Globus pallidus (tissue), 1 donor: Measurements from ENCODE around the gene DPP9.

Source experiments
- DNase-seq: peaks from one replicate; pipeline ENCODE4 v3.0.0-alpha.2; 2015; ENCODE audit warnings: low spot score

The DPP9 gene

DNA sequence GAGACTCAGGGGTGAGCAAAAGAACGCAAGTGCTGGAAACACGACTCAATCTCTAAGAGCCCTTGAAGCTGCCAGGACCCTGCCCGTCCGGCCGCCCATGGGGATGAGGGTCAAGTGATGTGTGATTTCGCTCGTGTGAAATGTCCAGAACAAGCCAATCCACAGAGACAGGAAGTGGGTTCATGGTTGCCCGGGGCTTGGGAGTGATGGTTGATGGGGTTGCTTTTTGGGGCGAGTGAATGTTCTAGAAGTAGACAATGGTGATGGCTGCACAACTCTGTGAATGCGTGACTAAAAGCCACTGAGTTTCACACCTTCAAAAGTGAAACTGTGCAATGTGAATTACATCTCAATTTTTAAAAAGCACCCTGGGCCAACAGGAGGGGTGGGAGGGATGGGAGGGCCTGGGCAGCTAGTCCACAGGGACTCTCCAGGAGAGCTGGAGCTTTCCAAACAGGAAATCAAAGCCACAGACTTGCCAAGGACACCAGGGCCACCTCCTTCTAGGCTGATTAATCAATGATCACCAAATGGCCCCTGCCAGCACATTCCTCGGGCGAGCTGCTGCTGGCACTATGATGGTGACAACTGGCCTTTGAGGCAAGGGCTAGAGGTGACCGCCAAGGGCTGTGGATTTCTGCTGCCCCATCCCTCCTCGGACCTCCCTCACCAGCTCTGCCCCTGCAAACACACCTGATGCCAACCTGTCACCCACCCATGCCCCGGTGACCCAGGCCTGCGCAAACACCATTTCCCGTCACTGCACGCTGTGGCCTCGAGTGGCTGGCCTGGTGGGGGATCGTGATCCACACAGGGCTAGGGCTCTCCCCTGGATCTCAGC, 14.0 kb downstream of the DPP9 start:
- DNase-seq = no peak

DNA sequence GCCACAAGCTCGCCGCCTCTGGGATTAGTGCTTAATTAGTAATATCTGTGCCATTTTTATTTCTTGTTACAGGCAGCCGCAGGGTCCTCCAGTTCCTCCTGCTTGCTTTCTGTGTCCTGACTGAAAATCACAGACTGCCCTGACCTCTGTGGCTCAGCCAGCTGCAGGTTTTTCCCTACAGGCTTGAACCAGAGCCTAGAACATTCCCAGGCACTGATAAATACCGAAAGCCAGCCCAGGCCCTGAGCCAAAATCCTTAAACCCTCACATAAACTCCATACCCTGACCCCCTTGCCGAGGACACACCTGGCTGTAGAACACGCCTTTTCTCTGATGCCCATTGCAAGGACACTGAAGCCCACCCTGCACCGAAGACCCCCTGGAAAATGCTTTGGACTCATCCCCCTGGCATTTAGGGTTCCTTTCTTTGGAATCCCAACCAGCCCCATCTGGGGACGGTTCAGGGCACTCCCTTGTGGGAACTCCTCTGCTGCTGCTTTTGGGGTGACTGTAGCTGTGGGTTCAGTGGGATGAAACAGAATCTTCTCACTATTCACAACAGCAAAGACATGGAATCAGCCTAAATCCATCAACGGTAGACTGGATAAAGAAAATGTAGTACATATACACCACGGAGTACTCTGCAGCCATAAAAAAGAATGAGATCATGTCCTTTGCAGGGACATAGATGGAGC, 15.5 kb downstream of the DPP9 start:
- no peak for DNase-seq

DNA sequence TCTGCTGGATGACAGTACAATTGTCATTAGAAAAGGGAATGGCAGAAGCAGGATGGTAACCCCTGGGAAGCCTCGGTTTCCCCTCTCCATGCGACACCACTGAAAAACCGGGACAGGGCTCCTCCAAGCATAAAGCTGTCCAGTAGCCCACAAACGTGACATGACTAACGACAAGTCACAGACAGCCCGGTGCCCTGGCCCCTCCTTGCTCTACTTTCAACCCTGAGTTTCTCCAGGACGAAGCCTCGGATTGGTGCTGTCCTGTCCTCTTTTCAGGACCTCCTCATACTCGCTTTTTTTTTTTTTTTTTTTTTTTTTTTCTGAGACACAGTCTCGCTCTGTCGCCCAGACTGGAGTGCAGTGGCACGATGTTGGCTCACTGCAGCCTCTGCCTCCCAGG, 16.3 kb downstream of the DPP9 start:
- DNase-seq = no peak

DNA sequence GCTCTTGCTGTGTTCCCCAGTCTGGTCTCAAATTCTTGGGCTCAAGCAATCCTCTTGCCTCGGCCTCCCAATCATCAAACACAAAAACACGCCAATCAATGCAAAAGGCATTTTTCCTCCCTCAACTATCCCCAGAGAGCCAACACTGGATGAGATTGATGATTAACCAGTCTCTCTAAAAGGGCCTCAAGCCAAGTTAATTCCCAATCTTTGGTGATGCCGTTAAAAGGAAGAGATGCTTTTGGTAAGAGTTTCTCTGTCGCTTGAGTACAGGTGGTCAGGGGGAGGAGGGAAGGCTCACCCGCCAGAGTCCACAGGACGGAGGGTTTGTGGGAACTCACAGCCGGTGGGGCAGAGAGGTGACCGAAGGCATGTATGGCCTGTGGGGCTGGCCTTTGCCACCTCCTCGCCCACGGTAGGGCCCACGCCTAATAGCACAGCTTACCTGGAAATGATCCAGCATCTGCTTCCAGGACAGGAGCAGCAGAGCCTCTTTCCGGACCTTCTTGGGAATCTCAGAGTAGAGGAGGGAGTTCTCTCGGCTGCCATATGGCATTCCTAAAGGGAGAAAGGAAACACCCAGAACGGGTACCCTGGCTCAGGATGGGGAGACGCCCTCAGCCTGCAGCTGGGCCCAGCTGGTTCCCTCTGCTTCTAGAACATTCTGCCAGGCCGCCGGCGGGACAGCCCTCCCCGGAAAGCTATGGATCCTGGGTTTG, 18.1 kb downstream of the DPP9 start:
- DNase-seq = no peak

DNA sequence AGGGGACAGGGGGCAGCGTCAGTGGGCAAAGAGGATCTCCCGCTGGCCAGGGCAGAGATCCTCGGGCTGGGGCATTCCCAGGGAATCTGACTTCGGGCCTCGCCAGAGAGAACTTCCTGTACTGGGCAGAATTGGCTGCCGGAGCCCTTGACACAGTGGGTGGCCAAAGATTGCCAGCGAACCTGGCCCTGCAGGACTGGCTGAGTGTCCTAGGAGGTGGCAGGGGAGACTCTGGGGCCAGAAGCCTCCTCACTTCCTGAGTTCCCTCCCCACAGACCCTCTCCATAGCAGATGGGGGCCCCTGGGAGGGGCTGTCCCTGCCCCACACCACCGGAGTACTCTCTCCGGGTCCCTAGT, 19.3 kb downstream of the DPP9 start:
- DNase-seq = no peak

DNA sequence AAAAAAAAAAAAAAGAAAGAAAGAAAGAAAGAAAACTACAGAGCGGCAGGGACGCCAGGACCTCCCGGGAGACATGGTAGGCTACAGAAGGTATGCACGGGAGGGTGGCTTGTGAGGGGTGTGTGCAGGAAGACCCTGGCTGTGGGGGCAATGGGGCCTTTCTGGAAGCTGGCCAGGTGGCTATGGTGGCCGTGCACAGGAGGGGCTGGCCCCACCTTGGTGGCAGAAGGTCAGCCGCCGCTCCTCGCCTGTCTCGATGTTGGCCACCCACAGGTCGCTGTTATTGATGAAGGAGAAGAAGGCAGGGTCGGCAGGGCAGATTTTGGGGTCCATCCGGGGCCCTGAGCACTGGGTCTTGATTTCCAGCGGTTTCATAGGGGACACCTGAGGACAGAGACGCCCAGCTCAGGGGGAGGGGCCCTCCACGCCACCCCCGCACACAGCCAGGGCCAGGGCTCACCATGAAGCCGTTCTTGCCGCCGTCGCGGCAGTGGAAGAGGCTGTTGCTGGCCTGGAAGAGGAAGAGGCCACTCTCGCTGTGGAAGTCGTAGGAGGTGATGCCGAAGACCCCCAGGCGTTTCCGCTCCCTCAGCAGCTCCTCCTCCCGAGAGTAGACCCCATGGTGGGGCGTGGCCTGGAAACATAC, 19.8 kb downstream of the DPP9 start:
- DNase-seq = no peak

DNA sequence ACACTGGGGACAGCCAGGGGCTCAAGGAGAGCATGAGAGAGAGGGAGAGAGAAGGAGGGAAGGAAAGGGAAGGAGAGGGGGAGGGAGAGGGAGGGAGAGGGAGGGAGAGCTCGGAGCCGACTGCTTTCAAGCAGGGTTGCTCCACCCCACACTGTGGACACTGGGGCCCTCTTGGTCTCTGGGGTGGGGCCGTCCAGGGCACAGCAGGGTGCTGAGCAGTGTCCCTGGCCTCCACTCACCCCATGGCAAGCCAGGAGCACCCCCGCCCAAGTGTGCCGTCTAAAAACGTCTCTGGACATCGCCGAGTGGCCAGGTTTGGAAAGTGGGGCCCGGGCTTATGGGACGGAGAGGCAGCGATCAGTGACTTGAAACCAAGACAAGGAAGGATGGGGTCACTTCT, 20.9 kb downstream of the DPP9 start:
- no peak for DNase-seq

DNA sequence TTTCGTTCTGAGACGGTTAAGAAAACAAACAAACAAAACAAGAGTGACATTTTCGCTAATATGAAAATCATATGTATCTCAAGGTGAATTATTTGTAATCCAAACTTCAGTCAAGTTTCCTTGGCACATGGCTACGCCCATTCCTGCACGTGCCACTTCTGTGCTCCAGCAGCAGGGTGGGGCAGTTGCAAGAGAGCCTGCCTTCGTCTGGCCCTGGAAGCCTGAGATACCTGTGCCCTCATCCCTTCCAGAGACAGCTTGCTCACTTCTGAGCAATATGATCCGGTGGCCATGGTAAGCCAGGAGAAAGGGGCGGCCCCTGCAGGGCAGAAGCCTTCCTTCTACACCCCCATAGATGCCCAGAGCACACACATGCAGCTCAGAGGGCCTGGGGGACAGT, 22.1 kb downstream of the DPP9 start:
- no peak for DNase-seq

DNA sequence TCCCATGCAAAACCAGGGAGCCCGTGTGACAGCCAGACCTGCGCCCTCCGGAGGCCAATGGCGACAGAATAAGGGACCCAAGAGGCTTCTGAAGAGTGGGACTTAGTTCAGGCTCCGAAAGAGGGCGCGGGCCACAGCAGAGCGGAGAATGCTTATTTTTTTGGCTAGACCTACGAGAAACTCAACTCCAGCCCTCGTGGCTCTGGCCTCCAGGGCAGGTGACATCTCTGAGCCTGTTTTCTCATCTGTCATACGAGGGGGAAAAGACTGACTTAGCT, 23.0 kb downstream of the DPP9 start:
- DNase-seq = no peak

DNA sequence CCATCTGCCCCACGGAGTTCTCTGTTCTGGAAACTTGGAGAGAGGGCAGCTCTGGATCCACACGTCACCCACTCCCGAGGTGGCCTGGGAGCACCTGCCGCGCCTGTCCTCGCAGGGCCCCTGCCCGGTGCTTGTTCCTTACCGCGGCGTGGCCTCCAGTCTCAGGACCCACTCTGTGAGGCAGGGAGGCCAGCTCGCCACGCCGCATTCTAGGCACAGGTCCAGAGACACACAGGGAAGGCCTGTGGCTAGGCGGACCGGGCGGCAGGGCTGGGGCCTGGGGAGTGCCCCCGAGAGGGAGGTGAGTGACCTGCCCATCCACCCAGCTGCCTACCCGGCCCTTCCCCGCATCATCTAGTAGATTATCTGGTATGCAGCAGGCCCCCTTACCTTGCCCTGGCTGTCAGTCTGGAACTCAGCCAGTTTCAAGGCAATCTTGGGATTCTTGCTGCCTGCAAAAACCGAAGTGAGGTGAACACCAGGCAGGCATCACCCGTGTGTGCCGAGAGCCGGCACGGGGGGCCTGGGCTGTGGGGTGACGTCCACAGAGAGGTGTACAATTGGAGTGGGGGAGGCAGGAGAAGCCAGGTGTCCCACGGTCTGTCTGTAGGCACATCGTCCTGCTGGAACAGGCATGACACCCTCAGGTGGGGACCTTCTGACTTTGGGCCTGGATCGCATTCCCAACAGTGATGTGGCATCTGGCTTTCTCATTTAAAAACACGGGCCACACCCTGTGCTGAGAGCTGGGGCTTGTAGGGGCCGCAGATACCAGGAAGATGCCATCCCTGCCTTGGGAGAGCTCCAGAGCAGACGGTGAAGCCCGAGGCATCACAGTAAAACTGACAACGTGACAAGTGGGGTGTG, 23.6 kb downstream of the DPP9 start:
- no peak for DNase-seq

DNA sequence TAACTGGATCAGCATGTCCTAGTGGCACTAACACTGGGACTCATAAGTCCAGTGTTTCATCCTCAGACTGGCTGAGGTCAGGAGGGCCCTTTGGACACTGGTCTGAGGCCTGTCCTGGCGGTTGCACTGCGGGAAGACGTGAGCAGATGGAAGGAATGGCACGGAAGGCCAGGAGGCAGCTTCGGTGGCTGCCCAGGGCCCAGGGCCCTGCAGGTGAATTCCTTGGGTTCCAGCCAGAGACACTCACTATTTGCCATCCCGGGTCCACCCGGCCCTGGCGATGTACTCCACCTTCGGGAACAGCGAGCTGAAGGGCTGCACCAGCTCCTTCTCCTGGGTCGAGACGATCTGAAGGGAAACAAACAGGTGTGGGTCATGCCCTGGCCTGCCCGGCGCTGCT, 26.3 kb downstream of the DPP9 start:
- no peak for DNase-seq

DNA sequence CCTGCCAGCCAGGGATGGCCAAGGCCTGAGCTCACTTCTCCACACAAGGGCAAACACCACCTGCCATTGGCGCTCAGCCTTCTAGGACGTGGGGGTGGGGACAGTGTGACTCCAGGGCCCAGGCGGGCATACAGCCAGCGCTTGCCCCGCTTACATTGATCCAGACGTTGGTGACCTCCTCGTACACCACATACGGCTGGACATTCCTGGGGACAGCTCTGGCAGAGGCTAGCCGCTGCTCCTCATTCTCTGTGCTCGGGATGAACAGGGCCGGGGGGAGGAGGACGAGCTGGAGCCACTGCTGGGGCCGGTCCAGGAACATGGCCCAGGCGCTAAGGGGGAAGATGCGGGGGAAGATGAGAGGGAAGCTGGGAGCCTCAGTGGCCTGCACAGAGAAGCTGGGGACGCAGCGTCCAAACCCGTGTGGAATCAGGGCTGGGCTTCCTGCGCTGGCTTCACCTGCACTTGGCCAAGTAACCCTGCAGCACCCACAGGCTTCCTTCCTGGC, 28.4 kb downstream of the DPP9 start:
- DNase-seq = peak; percentile 43

DNA sequence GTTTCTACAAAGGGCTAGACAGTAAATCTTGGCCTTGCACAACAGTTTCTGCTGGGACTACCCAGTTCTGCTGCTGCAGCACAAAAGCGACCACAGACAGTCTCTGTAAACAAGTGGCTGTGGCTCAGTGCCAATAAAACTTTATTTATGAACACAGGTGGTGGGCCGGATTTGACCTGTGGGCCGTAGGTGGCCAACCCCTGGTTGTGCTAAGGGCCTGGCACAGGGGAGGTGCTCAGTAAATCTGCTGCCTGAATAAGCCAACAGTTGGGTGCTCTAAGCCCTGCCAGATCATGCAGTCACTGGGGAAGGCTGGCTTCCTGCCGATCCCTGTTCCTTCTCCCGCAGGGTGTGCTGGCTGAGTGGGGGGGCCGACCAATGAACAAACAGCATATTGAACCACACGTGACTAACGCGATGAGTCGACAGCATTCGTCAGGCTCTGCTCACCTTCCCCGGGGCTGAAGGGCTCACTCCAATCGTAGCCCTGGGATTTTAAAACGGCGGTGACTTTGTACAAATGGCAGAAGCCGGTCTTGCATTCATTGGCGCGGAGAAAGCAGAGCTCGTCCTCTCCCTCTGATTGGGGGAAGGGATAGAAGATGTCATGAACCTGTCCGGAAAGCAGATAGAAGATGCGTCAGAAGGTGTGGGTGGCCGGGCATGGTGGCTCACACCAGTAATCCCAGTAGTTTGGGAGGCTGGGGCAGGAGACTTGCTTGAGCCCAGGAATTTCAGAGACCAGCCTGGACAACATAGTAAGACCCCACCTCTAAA, 29.2 kb downstream of the DPP9 start:
- DNase-seq = peak; percentile 73

DNA sequence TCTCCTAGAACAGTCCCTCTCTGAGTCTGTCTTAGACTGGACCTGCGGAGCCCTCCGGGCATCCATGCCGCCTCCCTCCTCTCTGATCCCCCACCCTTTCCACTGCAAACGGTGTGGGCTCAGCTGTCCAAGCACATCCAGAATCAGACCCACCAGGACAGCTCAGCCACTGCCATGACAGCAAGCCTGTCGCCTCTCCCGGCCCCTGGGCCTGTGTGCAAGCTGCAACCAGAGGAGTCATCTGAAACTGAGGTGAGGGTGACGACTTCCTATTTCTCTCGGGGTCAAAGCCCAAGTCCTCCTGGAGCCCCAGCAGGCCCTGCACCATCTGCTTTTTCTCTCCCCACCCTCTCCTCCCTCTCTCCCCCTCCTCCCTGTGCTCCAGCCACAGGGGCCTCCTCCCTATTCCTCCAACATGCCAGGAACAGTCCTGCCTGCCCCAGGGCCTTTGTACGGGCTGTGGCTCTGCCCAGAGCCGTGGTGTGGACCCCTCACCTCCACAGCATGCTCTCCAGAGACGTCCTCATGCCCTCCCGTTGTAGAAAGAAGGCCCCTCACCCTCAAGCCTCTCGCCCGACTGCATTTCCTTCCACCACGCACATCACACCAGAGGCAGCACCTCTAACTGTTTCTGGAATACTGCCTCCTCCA, 30.0 kb downstream of the DPP9 start:
- no peak for DNase-seq

DNA sequence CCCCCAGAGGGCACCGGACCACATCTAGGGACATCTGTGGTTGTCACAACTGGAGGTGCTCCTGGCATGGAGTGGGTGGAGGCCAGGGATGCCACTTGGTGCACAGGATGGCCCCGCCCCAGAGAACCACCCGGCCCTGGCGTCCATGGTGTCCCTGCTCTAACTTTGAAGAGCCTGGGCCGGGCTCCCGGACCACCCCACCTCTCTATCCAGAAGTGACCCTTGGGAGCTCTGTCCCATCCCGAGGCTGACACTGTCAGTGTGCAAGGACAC, 30.6 kb downstream of the DPP9 start:
- no peak for DNase-seq

DNA sequence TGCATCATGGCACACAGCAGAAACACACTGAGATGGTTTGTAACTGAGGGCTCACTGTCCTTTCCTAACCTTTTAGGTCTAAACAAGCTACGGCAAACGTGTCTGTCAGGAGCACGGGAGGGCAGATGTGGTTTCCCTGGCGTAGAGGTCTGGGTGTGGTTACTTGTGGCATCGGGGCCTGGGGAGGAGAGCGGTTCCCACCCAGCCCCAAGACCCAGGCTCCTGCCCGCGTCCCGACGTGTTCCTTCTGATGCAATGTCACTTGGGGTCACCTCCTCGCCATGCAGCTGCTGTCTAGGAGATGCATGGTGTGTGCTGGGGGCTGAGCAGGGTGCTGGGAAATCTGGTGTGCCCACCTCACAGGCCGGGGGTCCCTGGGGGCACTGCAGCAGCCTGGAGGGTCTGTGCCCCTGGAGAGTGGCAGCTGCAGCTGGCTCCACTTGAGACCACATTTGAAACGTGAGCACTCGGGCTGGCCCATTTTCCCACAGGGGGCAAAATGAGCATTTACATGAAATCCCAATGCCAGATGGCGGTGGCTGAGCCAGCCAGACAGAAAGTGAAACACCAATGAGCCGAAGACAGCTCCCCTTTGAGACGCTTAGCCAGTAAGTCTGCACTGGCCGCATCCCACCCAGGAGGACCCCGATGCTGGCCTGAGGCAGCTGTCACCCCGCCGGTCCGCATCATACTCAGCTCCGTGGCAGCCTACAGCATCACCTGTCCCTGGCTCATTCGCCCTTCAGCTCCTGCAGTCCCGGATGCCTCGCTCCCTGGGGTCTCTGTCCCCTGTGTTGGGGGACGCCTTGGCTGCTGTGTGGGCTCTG, 31.2 kb downstream of the DPP9 start:
- DNase-seq = no peak

DNA sequence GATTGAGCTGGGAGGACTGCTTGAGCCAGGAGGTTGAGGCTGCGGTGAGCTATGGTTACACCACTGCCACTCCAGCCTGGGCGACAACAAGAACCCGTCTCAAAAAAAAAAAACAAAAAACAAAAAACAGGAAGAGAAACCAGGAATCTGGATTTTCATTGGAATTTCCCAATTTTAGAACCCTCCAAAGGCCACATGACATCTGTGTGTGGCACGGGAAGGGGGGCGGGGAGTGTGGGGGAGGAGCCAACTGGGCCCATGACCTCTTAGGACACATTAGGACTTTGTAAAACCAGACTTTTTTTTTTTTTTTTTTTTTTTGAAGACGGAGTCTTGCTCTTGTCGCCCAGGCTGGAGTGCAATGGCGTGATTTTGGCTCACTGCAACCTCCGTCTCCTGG, 32.3 kb downstream of the DPP9 start:
- no peak for DNase-seq

DNA sequence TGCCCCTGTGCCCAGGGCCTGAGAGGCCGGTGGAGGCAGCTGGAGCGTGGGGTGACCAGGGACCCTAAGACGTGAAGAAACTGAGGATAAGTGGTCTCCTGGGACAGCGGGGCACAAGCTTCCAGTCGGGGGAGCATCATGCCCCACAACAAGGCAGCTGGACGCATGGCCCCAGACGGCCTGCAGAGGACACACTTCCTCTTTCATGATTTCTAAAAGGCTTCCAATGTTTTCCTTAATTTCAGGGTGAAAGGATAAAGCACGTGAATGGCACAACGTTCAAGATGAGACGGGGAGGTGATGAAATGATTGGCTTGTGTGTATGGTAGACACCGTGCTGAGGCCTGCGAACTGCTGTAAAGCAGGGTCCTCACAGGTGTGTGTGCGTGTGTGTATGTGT, 33.3 kb downstream of the DPP9 start:
- DNase-seq = no peak

DNA sequence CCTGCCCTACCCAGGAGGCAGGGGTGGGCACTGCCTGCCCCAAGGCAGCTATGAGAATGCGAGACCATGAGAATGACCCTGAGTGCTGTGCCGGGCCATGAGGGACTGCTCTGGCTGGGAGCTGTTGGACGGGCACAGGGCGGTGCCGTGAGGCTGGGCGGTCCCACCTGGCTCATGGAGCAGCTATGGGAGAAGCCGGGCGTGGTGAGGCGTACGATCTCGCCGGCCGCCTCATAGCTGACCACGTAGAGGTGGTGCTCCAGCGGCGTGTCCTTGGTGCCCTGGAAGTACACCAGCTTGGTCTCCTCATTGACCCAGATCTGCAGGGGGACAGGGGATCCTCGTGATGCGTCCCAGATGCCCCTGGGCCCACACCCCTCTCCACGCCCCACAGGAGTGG, 34.2 kb downstream of the DPP9 start:
- no peak for DNase-seq

DNA sequence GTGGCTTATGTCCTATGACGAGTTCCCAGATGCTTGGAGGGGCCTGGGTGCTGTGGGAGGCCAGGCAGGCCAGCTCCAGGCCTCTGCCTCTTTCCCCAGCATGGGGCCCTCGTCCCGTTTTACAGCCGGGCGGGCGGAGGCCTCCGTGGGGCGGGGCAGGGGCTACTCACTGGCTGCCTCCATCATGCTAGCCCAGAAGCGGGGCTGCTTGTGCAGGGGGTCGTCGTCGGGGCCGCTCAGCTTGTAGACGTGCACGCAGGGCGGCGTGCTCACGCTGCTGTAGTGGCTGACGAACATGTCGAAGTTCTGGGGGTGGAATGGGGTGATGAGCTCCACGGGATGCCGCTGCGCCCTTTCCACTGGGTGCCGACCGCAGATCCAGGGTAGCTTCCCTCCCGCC, 35.1 kb downstream of the DPP9 start:
- no peak for DNase-seq
